GM18498 (cell line): ENCODE results near the gene NME8.
"Not testable (repeated sequence)": the region's sequence is repeated elsewhere in the genome, so short reads cannot be mapped to it uniquely, and the experiment has no call there.

Source experiments
- ATAC-seq: cut with Tn5 transposase; IDR thresholded peaks from one replicate; pipeline ENCODE4 v1.9.1; 2021; ENCODE audit warnings: mild to moderate bottlenecking, moderate library complexity; ENCODE audit not compliant: unreplicated experiment

NME8 gene

GRCh38 chr7:37848297-37848696 lies at the start of gene NME8:
NME8 (plus strand) TSS chr7:37848597; CDS start chr7:37850267, 1,670 bp downstream.
- ATAC-seq, result no peak

DNA sequence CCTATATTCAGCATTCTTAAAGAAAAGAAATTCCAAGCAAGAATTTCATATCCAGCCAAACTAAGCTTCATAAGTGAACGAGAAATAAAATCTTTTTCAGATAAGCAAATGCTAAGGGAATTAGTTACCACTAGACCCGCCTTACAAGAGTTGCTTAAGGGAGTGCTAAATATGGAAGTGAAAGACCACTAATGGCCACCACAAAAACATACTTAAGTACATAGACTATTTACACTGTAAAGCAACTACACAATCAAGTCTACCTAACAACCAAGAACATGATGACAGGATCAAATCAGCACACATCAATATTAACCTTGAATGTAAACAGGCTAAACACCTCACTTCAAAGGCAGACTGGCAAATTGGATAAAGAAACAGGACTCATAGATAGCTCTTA lies 42.2 kb upstream of the NME8 start:
- ATAC-seq, result no peak

DNA sequence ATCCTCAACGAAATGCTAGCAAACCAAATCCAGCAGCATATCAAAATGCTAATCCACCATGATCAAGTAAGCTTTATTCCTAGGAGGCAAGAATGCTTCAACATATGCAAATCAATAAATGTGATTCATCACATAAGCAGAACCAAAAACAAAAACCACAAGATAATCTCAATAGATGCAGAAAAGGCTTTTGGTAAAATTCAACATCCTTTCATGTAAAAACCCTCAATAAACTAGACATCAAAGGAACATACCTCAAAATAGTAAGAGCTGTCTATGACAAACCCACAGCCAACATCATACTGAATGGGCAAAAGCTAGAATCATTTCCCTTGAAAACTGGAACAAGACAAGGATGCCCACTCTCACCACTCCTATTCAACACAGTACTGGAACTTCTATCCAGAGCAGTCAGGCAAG lies 36.2 kb upstream of the NME8 start:
- ATAC-seq, result not testable (repeated sequence)

- ATAC-seq, result peak; percentile 95
Observed at GRCh38 chr7:37815671-37816371, 32.6 kb upstream of the NME8 start.

GRCh38 chr7:37816922-37817590 lies 31.3 kb upstream of the NME8 start:
- ATAC-seq, result no peak

DNA sequence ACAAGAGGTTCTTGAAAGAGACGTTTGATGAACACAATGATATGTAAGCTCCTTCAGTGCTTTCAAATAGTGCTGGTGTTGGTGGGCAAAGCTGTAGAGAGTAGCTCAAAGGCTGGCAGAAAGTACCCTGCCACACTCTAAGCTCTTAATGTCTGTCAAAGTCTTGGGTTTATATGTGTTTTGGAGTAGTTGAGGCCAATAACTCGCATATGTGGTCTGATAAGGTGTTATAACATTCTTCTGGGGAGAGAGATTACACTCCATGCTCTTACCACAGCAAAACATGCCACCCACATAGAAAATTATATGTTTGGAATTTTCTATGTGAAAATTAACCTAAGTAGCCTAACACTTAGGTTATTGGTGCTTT lies 30.8 kb upstream of the NME8 start:
- ATAC-seq, result no peak

DNA sequence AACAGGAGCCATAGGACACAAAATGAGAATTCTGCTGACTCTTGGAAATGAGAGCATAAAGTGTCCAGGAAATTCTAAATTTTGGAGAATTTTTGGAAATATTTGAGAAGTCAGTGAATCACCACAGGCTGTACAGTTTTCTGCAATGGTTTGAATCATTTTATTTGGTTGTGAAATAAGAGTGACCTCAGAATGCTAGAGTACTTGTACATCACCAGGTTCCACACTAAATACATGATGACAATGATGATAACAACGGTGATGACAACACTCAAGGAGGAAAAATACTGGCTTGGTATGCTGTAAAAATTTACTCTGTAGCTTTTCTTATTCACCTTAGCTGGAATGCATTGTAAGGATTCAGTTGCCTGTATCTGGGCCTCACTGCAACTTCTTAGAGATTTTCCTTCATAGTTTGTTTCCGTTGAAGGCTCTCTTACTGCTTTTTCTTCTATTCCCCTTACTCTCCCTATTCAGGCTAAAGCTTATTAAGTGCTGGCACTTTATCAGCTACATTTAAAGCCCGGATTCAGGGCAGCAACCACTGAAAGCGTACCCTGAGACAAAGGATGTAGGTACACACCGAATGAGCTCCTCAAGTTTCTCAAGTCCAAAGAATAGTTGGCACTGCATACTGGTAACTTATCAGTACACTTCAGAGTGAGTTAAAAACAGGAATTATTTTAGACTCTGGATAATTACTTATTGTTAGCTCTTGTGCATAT lies 30.2 kb upstream of the NME8 start:
- no peak for ATAC-seq

DNA sequence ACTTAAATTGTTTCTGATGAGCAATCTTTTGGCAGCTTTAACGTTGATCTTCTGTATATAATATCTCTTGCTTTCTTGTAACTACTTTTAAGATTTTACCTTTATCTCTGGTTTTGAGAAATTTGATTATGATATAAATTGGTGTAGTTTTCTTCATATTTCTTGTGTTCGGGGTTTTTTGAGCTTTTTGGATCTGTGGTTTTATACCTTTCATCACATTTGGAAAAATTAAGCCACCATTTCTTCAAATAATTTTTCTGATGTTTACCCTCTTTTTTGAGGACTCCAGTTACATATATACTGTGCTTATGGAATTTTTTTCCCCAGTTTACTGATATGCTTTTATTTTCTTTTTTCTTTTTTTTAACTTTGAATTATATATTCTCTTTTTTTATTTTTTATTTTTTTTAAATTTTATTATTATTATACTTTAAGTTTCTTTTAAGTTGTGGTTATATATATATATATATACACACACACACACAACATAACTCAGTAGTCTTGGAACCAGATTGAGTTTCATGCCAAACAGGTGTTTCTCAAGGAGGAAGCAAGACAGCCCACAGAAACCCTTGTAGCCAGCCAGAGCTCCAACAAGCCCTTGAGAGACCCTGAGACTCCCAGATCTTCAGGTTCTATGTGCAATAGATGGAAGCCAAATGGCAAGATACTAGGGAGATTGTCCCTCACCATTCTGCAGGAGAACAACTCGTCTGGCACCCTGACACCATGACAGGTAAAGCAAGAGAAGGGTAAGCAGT lies 27.5 kb upstream of the NME8 start:
- ATAC-seq, result peak; percentile 72

DNA sequence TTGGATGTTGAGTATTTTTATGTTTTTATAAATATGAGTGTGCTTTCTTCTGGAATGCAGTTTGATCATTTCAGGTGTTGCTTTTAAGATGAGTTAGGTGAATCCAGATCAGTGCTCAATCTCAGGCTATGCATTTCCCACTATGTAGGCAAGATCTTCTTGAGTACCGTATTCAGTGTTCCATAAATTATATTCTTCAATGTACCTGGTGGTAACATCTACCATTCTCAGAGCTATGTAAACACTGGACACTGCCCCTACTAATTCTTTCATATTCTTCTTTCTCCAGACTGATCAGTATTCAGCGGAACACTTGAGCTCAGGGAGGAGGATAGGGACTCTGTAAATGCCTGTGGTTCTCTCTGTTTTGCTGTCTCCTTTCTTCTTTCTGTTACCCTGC lies 25.5 kb upstream of the NME8 start:
- no peak for ATAC-seq

DNA sequence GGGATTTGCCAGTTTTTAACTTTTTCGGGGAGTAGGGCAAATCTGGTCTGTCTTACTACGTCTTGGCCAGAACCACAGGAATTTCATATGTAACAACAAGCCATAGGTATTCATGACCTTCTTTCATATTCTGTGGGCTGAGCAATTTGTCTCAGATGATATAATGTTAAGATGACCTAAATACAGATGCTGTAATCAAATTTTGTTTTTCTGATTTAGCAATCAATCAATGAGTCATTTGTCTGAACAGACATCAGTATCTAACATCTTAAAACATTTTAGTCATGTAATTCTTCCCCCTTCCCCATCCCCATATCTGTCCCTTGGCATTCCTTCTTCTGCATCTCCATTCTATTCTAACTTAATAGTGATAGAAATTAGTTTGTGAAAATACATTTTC lies 24.8 kb upstream of the NME8 start:
- ATAC-seq, result no peak

GRCh38 chr7:37825038-37825437 lies 23.4 kb upstream of the NME8 start:
- no peak for ATAC-seq

DNA sequence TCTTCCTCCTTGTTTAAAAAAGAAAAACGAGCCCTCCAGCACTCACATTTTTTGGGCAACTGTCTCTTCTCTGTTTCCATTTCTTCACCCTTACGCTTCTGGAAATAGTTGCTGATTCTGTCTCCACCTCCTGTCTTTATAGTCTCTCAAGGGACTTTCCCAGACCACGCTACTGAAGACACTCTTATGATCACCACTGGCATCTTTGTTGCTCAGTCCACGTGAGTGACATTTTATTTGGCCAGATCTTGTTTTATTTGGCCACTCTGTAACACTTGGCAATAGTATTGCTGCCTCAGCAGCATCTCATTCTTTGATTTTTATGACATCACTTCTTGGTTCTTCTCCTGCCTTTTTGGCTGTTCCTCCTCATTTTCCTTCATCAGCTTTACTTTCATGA lies 21.6 kb upstream of the NME8 start:
- ATAC-seq, result no peak

- no peak for ATAC-seq
Observed at GRCh38 chr7:37831244-37831643, 17.2 kb upstream of the NME8 start.

DNA sequence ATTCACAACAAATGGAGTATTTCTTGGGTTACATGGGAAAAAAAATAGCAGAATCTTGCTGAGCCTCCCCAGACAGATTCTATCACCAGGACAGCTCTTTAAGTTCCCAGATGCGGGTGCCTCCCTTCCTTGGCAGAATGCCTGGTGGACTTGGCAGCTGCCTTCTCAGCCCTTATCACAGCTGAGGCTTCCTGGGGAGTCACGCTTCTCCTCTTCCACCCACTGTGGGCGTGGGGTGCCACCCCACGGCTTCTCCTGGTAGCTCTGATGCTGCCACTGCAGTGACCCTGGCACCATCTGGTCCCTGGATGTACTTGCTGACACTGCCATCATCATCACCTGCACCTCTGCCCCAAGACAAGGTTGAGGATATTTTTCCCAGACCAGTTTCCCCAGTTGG lies 16.2 kb upstream of the NME8 start:
- peak; percentile 96 for ATAC-seq

GRCh38 chr7:37833107-37833817 lies 15.1 kb upstream of the NME8 start:
- ATAC-seq, result peak; percentile 47

DNA sequence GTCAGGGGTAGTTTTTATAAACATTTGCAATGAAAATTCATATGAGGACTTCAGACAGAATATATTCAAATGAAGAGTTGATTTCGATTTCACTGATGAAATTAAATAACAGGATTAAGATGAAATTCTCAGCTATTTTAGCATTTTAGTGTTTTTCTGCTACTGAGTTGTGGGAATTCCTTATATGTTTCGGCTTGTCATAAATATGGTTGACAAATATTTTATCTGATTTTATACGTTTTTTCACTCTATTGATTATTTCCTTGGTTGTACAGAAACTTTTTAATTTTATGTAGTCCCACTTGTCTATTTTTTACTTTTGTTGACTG lies 14.6 kb upstream of the NME8 start:
- ATAC-seq, result no peak

DNA sequence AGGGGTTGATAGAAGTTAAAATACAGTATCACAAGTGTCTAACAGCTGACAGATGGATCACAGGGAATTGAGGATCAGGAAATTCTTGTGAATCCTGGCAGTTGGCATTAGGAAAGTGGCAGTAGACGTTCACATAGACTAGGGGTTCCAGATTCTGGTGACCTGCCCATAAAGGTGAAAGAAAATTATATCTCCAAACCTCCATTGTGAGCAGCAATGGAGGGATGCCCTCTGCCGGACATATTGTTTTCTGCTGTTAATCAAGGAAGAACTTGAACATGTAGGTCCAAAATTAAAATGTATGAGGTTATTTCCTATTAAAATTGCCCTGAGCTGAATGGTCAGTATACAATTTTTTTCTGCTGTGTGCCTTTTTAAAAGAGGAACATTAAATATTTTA lies 5.1 kb downstream of the NME8 start:
- ATAC-seq, result no peak

GRCh38 chr7:37882086-37882485 lies 33.7 kb downstream of the NME8 start:
- ATAC-seq, result no peak

- no peak for ATAC-seq
Observed at GRCh38 chr7:37893359-37893758, 45.0 kb downstream of the NME8 start.

DNA sequence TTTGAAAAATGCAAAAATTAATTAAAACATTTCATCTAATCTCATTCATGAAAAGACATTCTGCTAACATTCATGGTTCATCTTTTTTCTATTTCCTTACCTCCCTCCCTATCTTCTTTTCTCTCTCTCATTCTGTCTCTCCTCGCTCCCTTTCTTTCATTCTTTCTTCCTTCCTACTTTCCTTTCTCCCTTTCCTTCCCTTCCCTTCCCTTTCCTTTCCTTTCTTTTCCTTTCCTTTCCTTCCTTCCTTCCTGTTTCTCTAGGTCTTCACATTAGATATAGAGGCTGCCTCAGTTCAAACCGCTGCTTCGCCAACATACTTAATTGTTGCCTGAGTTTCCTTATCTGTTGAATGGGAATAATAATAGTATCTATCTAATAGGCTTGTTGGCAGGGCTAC lies 46.3 kb downstream of the NME8 start:
- no peak for ATAC-seq

DNA sequence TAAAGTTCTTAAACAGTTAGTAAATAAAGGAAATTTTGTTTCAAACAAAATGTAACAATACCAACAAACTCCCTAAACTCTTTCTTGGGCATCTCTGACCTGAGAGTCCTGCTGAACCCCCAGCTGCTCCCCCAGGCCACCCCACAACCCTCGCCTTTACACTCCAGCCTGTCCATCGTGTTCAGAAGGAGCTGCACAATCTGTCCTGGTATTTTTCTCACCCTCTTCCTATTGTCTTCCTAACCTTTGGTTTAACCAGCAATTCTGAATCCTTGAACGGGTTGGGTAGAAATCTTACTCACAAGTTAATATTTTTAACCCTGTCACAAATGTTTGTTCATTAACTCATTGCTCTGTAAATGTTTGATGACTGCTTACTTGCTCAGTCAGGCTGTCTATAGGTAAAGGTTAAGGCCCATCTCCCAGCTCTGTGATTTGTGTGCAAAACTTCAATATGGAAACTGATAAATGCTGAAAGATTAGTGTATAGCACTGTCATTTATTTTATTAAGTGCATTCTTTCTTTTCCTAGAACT lies 51.4 kb downstream of the NME8 start:
- no peak for ATAC-seq
